HEK293T (cell line): Measurements from ENCODE around the gene ACVR1.

Experiments
- CTBP1 ChIP-seq: fragments of 450-650 bp; IDR thresholded peaks from 2 replicates; pipeline ENCODE4 v1.6.1; 2016; ENCODE audit warnings: borderline replicate concordance
- ELF4 ChIP-seq: fragments of 450-650 bp; IDR thresholded peaks from 2 replicates; pipeline ENCODE4 v1.6.1; 2017; ENCODE audit warnings: antibody characterized with exemption
- FOXA1 ChIP-seq: fragments of 450-650 bp; IDR thresholded peaks from 2 replicates; pipeline ENCODE4 v1.6.1; 2016; ENCODE audit warnings: mild to moderate bottlenecking
- NFRKB ChIP-seq: fragments of 450-650 bp; IDR thresholded peaks from 2 replicates; pipeline ENCODE4 v1.6.1; 2016; ENCODE audit warnings: mild to moderate bottlenecking, moderate library complexity
- SP1 ChIP-seq: fragments of 450-650 bp; IDR thresholded peaks from 2 replicates; pipeline ENCODE4 v1.6.1; 2017
- TARDBP ChIP-seq: fragments of 450-650 bp; IDR thresholded peaks from 2 replicates; pipeline ENCODE4 v1.6.1; 2016
- ZNF384 ChIP-seq: fragments of 450-650 bp; IDR thresholded peaks from 2 replicates; pipeline ENCODE4 v1.6.1; 2016

GRCh38 chr2:157920736-157921135 is 44.6 kb upstream of the ACVR1 start:
- TF ChIP-seq ELF4: no peak
- no peak for TF ChIP-seq FOXA1
- no peak for TF ChIP-seq CTBP1
- no peak for TF ChIP-seq NFRKB
- TF ChIP-seq SP1: no peak
- TF ChIP-seq TARDBP: no peak
- no peak for TF ChIP-seq ZNF384
